Heart left ventricle (tissue), 13 donors: ENCODE data around the gene NCS1.

Experiments used
- POLR2A ChIP-seq, 2 donors: fragments of 450-650 bp; IDR thresholded peaks; one replicate each; pipeline ENCODE4 v1.6.1; 2017; ENCODE audit warnings: antibody characterized with exemption in 2 of 2, mild to moderate bottlenecking in 2 of 2, moderate library complexity in 2 of 2
- TF ChIP-seq, protein P1 (sequence below), 12 donors: fragments of 200-600 bp; sonication (generic) in 4 of 12; IDR thresholded peaks; one replicate each; pipeline versions ENCODE4 v1.5.0 to v1.8.0; 2018 to 2022; ENCODE audit warnings: antibody characterized with exemption in 12 of 12, mild to moderate bottlenecking in 5 of 12
- donor health status: ischemic (EF 13 %, LVEDD 7.1; RV severe dilation, severe dysfunction).
- donor health status: DM: no; HTN: yes; CAD: no.
- donor health status: DM: no; HTN: no; CAD: no.
- donor health status: ischemic (EF 25% LVEDD 6.9; RV normal size, moderate dysfunction).
- donor health status: ischemic (EF 25% LVEDD 5.7; RV mildly dilated, moderate dysfunction).
- donor health status: ischemic (EF 35%, LVEDD 5.7; RV mildly dilated, moderate dysfunction).
- donor health status: nonischemic (EF 11% LVEDD 7.7; RV severe dilation, severe dysfunction).
- donor health status: DM: yes; HTN: yes; CAD: no.
- donor health status: PGD.
- donor health status: ischemic (EF 29% LVEDD 5.4; RV normal size, mild dysfunction).
- donor health status: nonischemic (EF 23%, LVEDD 6.1; RV moderate dilation, normal function).

DNA sequence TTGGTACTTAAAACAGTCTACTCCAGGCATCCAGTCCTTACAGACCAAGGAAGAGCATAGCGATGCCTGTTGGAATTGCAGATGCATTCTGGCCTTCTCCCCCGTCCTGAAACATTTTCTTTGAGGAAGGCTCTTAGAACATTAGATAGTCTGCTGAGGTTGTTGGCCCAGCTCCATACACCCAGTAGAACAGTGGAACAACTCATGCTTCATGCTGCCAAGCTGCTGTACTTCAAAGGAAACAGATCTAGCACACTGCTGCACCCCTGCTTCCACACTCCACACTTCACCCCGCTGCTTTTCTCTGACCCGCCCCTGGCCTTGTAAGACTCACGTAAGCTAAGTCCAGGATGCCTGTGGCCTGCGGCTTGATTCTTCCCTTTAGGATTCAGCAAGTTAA, 33.4 kb upstream of the NCS1 start:
- TF ChIP-seq, protein P1, sequence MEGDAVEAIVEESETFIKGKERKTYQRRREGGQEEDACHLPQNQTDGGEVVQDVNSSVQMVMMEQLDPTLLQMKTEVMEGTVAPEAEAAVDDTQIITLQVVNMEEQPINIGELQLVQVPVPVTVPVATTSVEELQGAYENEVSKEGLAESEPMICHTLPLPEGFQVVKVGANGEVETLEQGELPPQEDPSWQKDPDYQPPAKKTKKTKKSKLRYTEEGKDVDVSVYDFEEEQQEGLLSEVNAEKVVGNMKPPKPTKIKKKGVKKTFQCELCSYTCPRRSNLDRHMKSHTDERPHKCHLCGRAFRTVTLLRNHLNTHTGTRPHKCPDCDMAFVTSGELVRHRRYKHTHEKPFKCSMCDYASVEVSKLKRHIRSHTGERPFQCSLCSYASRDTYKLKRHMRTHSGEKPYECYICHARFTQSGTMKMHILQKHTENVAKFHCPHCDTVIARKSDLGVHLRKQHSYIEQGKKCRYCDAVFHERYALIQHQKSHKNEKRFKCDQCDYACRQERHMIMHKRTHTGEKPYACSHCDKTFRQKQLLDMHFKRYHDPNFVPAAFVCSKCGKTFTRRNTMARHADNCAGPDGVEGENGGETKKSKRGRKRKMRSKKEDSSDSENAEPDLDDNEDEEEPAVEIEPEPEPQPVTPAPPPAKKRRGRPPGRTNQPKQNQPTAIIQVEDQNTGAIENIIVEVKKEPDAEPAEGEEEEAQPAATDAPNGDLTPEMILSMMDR (IDR thresholded peaks at IDR 0.05), result peak in 1 of 12 donors; percentile 3
- no peak for TF ChIP-seq POLR2A (IDR thresholded peaks at IDR 0.05)
